Dermis blood vessel endothelial cell (primary cell): Measurements from ENCODE around the gene RMI2. TPM values are rescaled to one million over a fixed set of nuclear protein-coding genes. Genes with fewer than 3 reads are reported as not detected.

ENCODE experiments used
- DNase-seq: peaks from one replicate; pipeline ENCODE4 v3.0.0; 2010
- total RNA-seq: library from RNA; depleted of rRNA; stranded (reverse); fragments of >200 nt; gene quantifications from 2 replicates; pipeline ENCODE4 v1.2.3, GENCODE V29; 2014

Gene RMI2
- total RNA-seq, 1 donor from 2014 or later: 5.1 TPM

- no peak for DNase-seq
Observed at GRCh38 chr16:11310634-11310977, 34.7 kb upstream of the RMI2 start.

GRCh38 chr16:11310997-11311561 is 34.2 kb upstream of the RMI2 start:
- DNase-seq: peak; percentile 37

GRCh38 chr16:11312718-11313492 is 32.4 kb upstream of the RMI2 start:
- DNase-seq: no peak

- no peak for DNase-seq
Observed at GRCh38 chr16:11313493-11314308, 31.6 kb upstream of the RMI2 start.

GRCh38 chr16:11314309-11314894 is 30.9 kb upstream of the RMI2 start:
- no peak for DNase-seq

GRCh38 chr16:11315510-11315909 is 29.7 kb upstream of the RMI2 start:
- peak; percentile 56 for DNase-seq

- DNase-seq: no peak
Observed at GRCh38 chr16:11316331-11317015, 28.8 kb upstream of the RMI2 start.

GRCh38 chr16:11318817-11319216 is 26.4 kb upstream of the RMI2 start:
- no peak for DNase-seq

- DNase-seq: peak; percentile 43
Observed at GRCh38 chr16:11319529-11320146, 25.6 kb upstream of the RMI2 start.

- no peak for DNase-seq
Observed at GRCh38 chr16:11320170-11320569, 25.1 kb upstream of the RMI2 start.

GRCh38 chr16:11321662-11322061 is 23.6 kb upstream of the RMI2 start:
- no peak for DNase-seq

GRCh38 chr16:11322823-11323222 is 22.4 kb upstream of the RMI2 start:
- DNase-seq: no peak

- DNase-seq: no peak
Observed at GRCh38 chr16:11323551-11324336, 21.5 kb upstream of the RMI2 start.

GRCh38 chr16:11325404-11326083 is 19.7 kb upstream of the RMI2 start:
- no peak for DNase-seq

- DNase-seq: no peak
Observed at GRCh38 chr16:11326084-11326736, 19.0 kb upstream of the RMI2 start.

- no peak for DNase-seq
Observed at GRCh38 chr16:11326737-11327276, 18.5 kb upstream of the RMI2 start.

GRCh38 chr16:11327277-11328171 is 17.7 kb upstream of the RMI2 start:
- no peak for DNase-seq

GRCh38 chr16:11328172-11329070 is 16.8 kb upstream of the RMI2 start:
- DNase-seq: peak; percentile 86
